Measurements from ENCODE around the gene FNDC5.

Gene FNDC5

GRCh38 chr1:32897082-32898049, 26.7 kb upstream of the FNDC5 start:
- DNase-seq: no peak

GRCh38 chr1:32896451-32896850, 25.7 kb upstream of the FNDC5 start:
- DNase-seq: no peak

GRCh38 chr1:32895325-32896215, 24.9 kb upstream of the FNDC5 start:
- DNase-seq: no peak

- no peak for DNase-seq
Observed at GRCh38 chr1:32894681-32895080, 24.0 kb upstream of the FNDC5 start.

- no peak for DNase-seq
Observed at GRCh38 chr1:32894019-32894600, 23.4 kb upstream of the FNDC5 start.

GRCh38 chr1:32893198-32894018, 22.7 kb upstream of the FNDC5 start:
- DNase-seq: no peak

GRCh38 chr1:32892368-32893197, 21.9 kb upstream of the FNDC5 start:
- DNase-seq: peak; percentile 34

GRCh38 chr1:32891630-32892029, 20.9 kb upstream of the FNDC5 start:
- no peak for DNase-seq

GRCh38 chr1:32891241-32891570, 20.5 kb upstream of the FNDC5 start:
- DNase-seq: no peak

- no peak for DNase-seq
Observed at GRCh38 chr1:32890516-32891240, 20.0 kb upstream of the FNDC5 start.

GRCh38 chr1:32889731-32890278, 19.1 kb upstream of the FNDC5 start:
- DNase-seq: no peak

GRCh38 chr1:32888677-32889420, 18.1 kb upstream of the FNDC5 start:
- no peak for DNase-seq

- no peak for DNase-seq
Observed at GRCh38 chr1:32888134-32888533, 17.4 kb upstream of the FNDC5 start.

- DNase-seq: no peak
Observed at GRCh38 chr1:32887623-32888022, 16.9 kb upstream of the FNDC5 start.

- DNase-seq: no peak
Observed at GRCh38 chr1:32886828-32887414, 16.2 kb upstream of the FNDC5 start.

GRCh38 chr1:32886004-32886827, 15.5 kb upstream of the FNDC5 start, which contains the start of gene HPCA:
Gene HPCA (plus strand): TSS chr1:32886491. CDS start chr1:32888899, 2,408 bp downstream.
- peak; percentile 17 for DNase-seq

GRCh38 chr1:32885676-32886003, 14.9 kb upstream of the FNDC5 start:
- no peak for DNase-seq

GRCh38 chr1:32884726-32885125, 14.0 kb upstream of the FNDC5 start:
- DNase-seq: no peak

GRCh38 chr1:32884032-32884372, 13.3 kb upstream of the FNDC5 start:
- no peak for DNase-seq

Measured in CD4-positive, alpha-beta T cell treated with Interleukin-21 for 1 hour (primary cell).